Uterus (tissue), 2 donors: ENCODE results near the gene GPR171.

Experiments used
- CTCF ChIP-seq, 4 experiments: fragments of 200-600 bp in 2 of 4; fragments of 450-650 bp in 2 of 4; sonication (generic) in 2 of 4; IDR thresholded peaks; one replicate each; pipeline ENCODE4 v1.5.1; 2016 to 2019; ENCODE audit warnings: antibody characterized with exemption in 4 of 4, mild to moderate bottlenecking in 2 of 4, moderate library complexity in 1 of 4
- POLR2A ChIP-seq, 2 donors: fragments of 450-650 bp; IDR thresholded peaks; one replicate each; pipeline ENCODE4 v1.6.1; 2016; ENCODE audit warnings: antibody characterized with exemption in 2 of 2, mild to moderate bottlenecking in 1 of 2, moderate library complexity in 1 of 2

GRCh38 chr3:151191095-151191494 lies 11.9 kb downstream of the GPR171 start:
- TF ChIP-seq CTCF (IDR thresholded peaks at IDR 0.05) (no peak), POLR2A (IDR thresholded peaks at IDR 0.05) (no peak)
